HEK293 (cell line): ENCODE data around the gene ZNF140.

Experiments used
- AEBP2 ChIP-seq: fragments of 450-650 bp; formaldehyde crosslinking; IDR thresholded peaks from 2 replicates; pipeline ENCODE4 v1.5.1; 2016; ENCODE audit warnings: missing biosample characterization, missing genetic modification characterization, borderline replicate concordance
- GLI4 ChIP-seq: fragments of 450-650 bp; formaldehyde crosslinking; IDR thresholded peaks from 2 replicates; pipeline ENCODE4 v1.5.1; 2016; ENCODE audit warnings: missing biosample characterization, missing genetic modification characterization
- GLIS2 ChIP-seq: fragments of 450-650 bp; formaldehyde crosslinking; IDR thresholded peaks from 2 replicates; pipeline ENCODE4 v1.5.1; 2016; ENCODE audit warnings: missing biosample characterization, missing genetic modification characterization
- KLF1 ChIP-seq: fragments of 450-650 bp; formaldehyde crosslinking; IDR thresholded peaks from 2 replicates; pipeline ENCODE4 v1.5.1; 2016; ENCODE audit warnings: missing biosample characterization, missing genetic modification characterization
- KLF10 ChIP-seq: fragments of 450-650 bp; IDR thresholded peaks from 2 replicates; pipeline ENCODE4 v1.5.1; 2018; ENCODE audit warnings: missing biosample characterization, mild to moderate bottlenecking, missing genetic modification characterization
- KLF8 ChIP-seq: fragments of 450-650 bp; formaldehyde crosslinking; IDR thresholded peaks from 2 replicates; pipeline ENCODE4 v1.5.1; 2016; ENCODE audit warnings: missing biosample characterization, missing genetic modification characterization
- REPIN1 ChIP-seq: fragments of 450-650 bp; formaldehyde crosslinking; IDR thresholded peaks from 2 replicates; pipeline ENCODE4 v1.5.1; 2017; ENCODE audit warnings: missing biosample characterization, missing genetic modification characterization, low read depth
- SALL2 ChIP-seq: fragments of 450-650 bp; formaldehyde crosslinking; IDR thresholded peaks from 2 replicates; pipeline ENCODE4 v1.5.0; 2017; ENCODE audit warnings: missing biosample characterization, mild to moderate bottlenecking, missing genetic modification characterization, borderline replicate concordance
- ZBTB48 ChIP-seq: fragments of 450-650 bp; formaldehyde crosslinking; IDR thresholded peaks from 2 replicates; pipeline ENCODE4 v1.5.1; 2016; ENCODE audit warnings: missing biosample characterization, missing genetic modification characterization
- ZFP41 ChIP-seq: fragments of 450-650 bp; formaldehyde crosslinking; IDR thresholded peaks from 2 replicates; pipeline ENCODE4 v1.5.1; 2016; ENCODE audit warnings: missing biosample characterization, missing genetic modification characterization, borderline replicate concordance
- ZFP69B ChIP-seq: fragments of 450-650 bp; formaldehyde crosslinking; IDR thresholded peaks from 2 replicates; pipeline ENCODE4 v1.5.1; 2016; ENCODE audit warnings: missing biosample characterization, missing genetic modification characterization
- ZIC2 ChIP-seq: fragments of 450-650 bp; formaldehyde crosslinking; IDR thresholded peaks from 2 replicates; pipeline ENCODE4 v1.5.1; 2016; ENCODE audit warnings: missing biosample characterization, missing genetic modification characterization
- ZNF155 ChIP-seq: fragments of 450-650 bp; formaldehyde crosslinking; IDR thresholded peaks from 2 replicates; pipeline ENCODE4 v1.5.1; 2016; ENCODE audit warnings: missing biosample characterization, missing genetic modification characterization
- ZNF16 ChIP-seq: fragments of 450-650 bp; formaldehyde crosslinking; IDR thresholded peaks from 2 replicates; pipeline ENCODE4 v1.5.1; 2016; ENCODE audit warnings: low read depth, missing biosample characterization, missing genetic modification characterization
- ZNF214 ChIP-seq: fragments of 450-650 bp; formaldehyde crosslinking; IDR thresholded peaks from 2 replicates; pipeline ENCODE4 v1.5.1; 2017; ENCODE audit warnings: missing biosample characterization, mild to moderate bottlenecking, missing genetic modification characterization, borderline replicate concordance
- ZNF248 ChIP-seq: fragments of 450-650 bp; formaldehyde crosslinking; IDR thresholded peaks from 2 replicates; pipeline ENCODE4 v1.5.1; 2017; ENCODE audit warnings: missing biosample characterization, missing genetic modification characterization
- ZNF274 ChIP-seq, 2 experiments: fragments of 200-500 bp in 1 of 2; fragments of 450-650 bp in 1 of 2; sonication (Bioruptor generic) in 1 of 2; formaldehyde crosslinking in 1 of 2; IDR thresholded peaks; 2 replicates each; pipeline versions ENCODE4 v1.5.1 to v1.6.1; 2014 to 2016; ENCODE audit warnings: borderline replicate concordance in 1 of 2, inconsistent platforms in 1 of 2, low read length in 1 of 2, missing biosample characterization in 1 of 2, missing genetic modification characterization in 1 of 2
- ZNF292 ChIP-seq: fragments of 450-650 bp; formaldehyde crosslinking; IDR thresholded peaks from 2 replicates; pipeline ENCODE4 v1.5.1; 2016; ENCODE audit warnings: low read depth, missing biosample characterization, missing genetic modification characterization, borderline replicate concordance
- ZNF366 ChIP-seq: fragments of 450-650 bp; formaldehyde crosslinking; conservative IDR thresholded peaks from 2 replicates; pipeline ENCODE4 v1.5.1; 2016; ENCODE audit warnings: missing biosample characterization, missing genetic modification characterization
- ZNF394 ChIP-seq: fragments of 450-650 bp; formaldehyde crosslinking; IDR thresholded peaks from 2 replicates; pipeline ENCODE4 v1.5.1; 2016; ENCODE audit warnings: missing biosample characterization, missing genetic modification characterization, mild to moderate bottlenecking, moderate library complexity, borderline replicate concordance
- ZNF501 ChIP-seq: fragments of 450-650 bp; formaldehyde crosslinking; IDR thresholded peaks from 2 replicates; pipeline ENCODE4 v1.5.1; 2016; ENCODE audit warnings: missing biosample characterization, missing genetic modification characterization
- ZNF580 ChIP-seq: fragments of 450-650 bp; formaldehyde crosslinking; IDR thresholded peaks from 2 replicates; pipeline ENCODE4 v1.5.1; 2016; ENCODE audit warnings: missing biosample characterization, missing genetic modification characterization
- ZNF660 ChIP-seq: fragments of 450-650 bp; IDR thresholded peaks from 2 replicates; pipeline ENCODE4 v1.5.1; 2018; ENCODE audit warnings: missing biosample characterization, mild to moderate bottlenecking, missing genetic modification characterization
- ZNF677 ChIP-seq: fragments of 450-650 bp; IDR thresholded peaks from 2 replicates; pipeline ENCODE4 v1.5.0; 2018; ENCODE audit warnings: missing biosample characterization, mild to moderate bottlenecking, missing genetic modification characterization, moderate library complexity
- ZSCAN16 ChIP-seq: fragments of 450-650 bp; formaldehyde crosslinking; IDR thresholded peaks from 2 replicates; pipeline ENCODE4 v1.5.1; 2016; ENCODE audit warnings: missing biosample characterization, missing genetic modification characterization
- TF ChIP-seq, protein P1 (sequence below): fragments of 450-650 bp; formaldehyde crosslinking; IDR thresholded peaks from 2 replicates; pipeline ENCODE4 v1.5.1; 2016; ENCODE audit warnings: missing biosample characterization, missing genetic modification characterization
- TF ChIP-seq, protein P2 (sequence below): fragments of 450-650 bp; formaldehyde crosslinking; IDR thresholded peaks from 2 replicates; pipeline ENCODE4 v1.5.1; 2016; ENCODE audit warnings: missing biosample characterization, missing genetic modification characterization
- TF ChIP-seq, protein P3 (sequence below): sonication (generic); formaldehyde crosslinking; IDR thresholded peaks from 2 replicates; pipeline ENCODE4 v1.8.1; 2022; ENCODE audit warnings: mild to moderate bottlenecking, moderate library complexity, missing genetic modification reagents
- TF ChIP-seq, protein P4 (sequence below): fragments of 450-650 bp; formaldehyde crosslinking; IDR thresholded peaks from 2 replicates; pipeline ENCODE4 v1.5.1; 2016; ENCODE audit warnings: missing biosample characterization, missing genetic modification characterization
- TF ChIP-seq, protein P5 (sequence below): IDR thresholded peaks from 2 replicates; pipeline ENCODE4 v1.6.1; 2011; ENCODE audit warnings: mild to moderate bottlenecking, low read depth, low read length, borderline replicate concordance

Gene ZNF140

DNA sequence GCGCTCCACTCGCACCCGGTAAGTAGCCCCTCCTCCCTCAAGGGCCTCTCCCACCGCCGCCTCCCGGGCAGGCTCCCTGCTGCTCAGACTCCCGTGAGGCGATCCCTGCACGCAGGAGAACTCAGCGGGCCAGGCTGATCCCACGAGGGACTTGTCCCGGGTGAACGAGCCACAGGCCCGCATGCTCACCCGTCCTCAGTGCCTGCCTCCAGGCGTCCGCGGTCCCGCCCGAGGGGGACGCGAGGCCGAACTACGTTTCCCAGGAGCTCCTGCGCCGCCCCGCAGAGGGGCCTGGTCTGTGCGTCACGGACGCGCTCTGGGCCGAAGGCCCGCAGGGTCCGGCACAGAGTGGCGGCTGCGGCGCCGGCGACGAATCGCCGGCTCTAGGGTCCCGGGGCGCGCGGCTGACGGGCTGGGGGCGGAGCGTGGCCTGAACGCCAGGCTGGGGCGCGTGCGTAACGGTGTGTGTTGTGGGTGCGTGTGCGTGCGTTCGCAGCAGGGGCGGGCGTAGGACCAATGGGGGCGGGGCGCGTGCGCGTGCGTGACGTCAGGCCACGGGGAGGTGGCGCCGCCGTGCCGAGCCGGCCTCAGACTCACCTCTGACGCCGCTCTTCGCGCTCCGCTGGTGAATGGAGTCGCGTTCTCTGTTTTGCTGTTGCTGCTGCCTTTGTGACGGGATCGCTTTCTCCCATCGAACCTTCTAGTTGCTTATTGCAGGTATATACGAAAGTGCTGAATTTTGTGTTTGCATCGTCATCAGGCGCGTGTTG lies 49.5 kb downstream of the ZNF140 start, which contains the start of the genes ZNF10 and ZNF891 (continued):
- TF ChIP-seq AEBP2 = no peak
- TF ChIP-seq, protein P1, sequence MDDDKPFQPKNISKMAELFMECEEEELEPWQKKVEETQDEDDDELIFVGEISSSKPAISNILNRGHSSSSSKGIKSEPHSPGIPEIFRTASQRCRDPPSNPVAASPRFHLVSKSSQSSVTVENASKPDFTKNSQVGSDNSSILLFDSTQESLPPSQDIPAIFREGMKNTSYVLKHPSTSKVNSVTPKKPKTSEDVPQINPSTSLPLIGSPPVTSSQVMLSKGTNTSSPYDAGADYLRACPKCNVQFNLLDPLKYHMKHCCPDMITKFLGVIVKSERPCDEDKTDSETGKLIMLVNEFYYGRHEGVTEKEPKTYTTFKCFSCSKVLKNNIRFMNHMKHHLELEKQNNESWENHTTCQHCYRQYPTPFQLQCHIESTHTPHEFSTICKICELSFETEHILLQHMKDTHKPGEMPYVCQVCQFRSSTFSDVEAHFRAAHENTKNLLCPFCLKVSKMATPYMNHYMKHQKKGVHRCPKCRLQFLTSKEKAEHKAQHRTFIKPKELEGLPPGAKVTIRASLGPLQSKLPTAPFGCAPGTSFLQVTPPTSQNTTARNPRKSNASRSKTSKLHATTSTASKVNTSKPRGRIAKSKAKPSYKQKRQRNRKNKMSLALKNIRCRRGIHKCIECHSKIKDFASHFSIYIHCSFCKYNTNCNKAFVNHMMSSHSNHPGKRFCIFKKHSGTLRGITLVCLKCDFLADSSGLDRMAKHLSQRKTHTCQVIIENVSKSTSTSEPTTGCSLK (tag by site-specific recombination) = no peak
- TF ChIP-seq GLI4 = no peak
- TF ChIP-seq KLF8 = peak; percentile 80; the same call in 1 of the 2 replicates
- TF ChIP-seq, protein P2, sequence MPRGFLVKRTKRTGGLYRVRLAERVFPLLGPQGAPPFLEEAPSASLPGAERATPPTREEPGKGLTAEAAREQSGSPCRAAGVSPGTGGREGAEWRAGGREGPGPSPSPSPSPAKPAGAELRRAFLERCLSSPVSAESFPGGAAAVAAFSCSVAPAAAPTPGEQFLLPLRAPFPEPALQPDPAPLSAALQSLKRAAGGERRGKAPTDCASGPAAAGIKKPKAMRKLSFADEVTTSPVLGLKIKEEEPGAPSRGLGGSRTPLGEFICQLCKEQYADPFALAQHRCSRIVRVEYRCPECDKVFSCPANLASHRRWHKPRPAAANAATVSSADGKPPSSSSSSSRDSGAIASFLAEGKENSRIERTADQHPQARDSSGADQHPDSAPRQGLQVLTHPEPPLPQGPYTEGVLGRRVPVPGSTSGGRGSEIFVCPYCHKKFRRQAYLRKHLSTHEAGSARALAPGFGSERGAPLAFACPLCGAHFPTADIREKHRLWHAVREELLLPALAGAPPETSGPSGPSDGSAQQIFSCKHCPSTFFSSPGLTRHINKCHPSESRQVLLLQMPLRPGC (tag by site-specific recombination) = no peak; the same call in 1 of the 2 replicates
- peak; percentile 35 for TF ChIP-seq ZNF501 (tag by site-specific recombination)
- peak; percentile 92 for TF ChIP-seq GLIS2
- TF ChIP-seq ZNF248 (tag by site-specific recombination) = no peak
- TF ChIP-seq ZSCAN16 (tag by site-specific recombination) = no peak
- no peak for TF ChIP-seq ZNF580 (tag by site-specific recombination)
- TF ChIP-seq REPIN1 = no peak
- 0 out of 2 replicates have a peak, but pooled peaks have one; percentile 55 for TF ChIP-seq ZNF660
- TF ChIP-seq, protein P3, sequence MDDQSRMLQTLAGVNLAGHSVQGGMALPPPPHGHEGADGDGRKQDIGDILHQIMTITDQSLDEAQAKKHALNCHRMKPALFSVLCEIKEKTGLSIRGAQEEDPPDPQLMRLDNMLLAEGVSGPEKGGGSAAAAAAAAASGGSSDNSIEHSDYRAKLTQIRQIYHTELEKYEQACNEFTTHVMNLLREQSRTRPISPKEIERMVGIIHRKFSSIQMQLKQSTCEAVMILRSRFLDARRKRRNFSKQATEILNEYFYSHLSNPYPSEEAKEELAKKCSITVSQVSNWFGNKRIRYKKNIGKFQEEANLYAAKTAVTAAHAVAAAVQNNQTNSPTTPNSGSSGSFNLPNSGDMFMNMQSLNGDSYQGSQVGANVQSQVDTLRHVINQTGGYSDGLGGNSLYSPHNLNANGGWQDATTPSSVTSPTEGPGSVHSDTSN (CRISPR knock-in tag) = 0 out of 2 replicates have a peak, but pooled peaks have one; percentile 48
- TF ChIP-seq, protein P4, sequence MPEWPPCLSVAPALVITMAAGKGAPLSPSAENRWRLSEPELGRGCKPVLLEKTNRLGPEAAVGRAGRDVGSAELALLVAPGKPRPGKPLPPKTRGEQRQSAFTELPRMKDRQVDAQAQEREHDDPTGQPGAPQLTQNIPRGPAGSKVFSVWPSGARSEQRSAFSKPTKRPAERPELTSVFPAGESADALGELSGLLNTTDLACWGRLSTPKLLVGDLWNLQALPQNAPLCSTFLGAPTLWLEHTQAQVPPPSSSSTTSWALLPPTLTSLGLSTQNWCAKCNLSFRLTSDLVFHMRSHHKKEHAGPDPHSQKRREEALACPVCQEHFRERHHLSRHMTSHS = no peak
- TF ChIP-seq SALL2 (tag by site-specific recombination) = no peak
- no peak for TF ChIP-seq ZNF16 (tag by site-specific recombination)
- TF ChIP-seq ZNF366 (tag by site-specific recombination) = no peak
- TF ChIP-seq, protein P5, sequence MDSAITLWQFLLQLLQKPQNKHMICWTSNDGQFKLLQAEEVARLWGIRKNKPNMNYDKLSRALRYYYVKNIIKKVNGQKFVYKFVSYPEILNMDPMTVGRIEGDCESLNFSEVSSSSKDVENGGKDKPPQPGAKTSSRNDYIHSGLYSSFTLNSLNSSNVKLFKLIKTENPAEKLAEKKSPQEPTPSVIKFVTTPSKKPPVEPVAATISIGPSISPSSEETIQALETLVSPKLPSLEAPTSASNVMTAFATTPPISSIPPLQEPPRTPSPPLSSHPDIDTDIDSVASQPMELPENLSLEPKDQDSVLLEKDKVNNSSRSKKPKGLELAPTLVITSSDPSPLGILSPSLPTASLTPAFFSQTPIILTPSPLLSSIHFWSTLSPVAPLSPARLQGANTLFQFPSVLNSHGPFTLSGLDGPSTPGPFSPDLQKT = no peak
- TF ChIP-seq KLF10 (tag by site-specific recombination) = peak; percentile 85
- TF ChIP-seq ZBTB48 (tag by site-specific recombination) = peak; percentile 78
- TF ChIP-seq ZIC2 (tag by site-specific recombination) = peak; percentile 83
- TF ChIP-seq ZNF394 (tag by site-specific recombination) = no peak; the same call in 1 of the 2 replicates
- TF ChIP-seq ZNF274 (IDR thresholded peaks at IDR 0.05; ENCODE audit: low read length) = no peak
- TF ChIP-seq ZNF274 (tag by site-specific recombination; IDR thresholded peaks at IDR 0.05; ENCODE audit: borderline replicate concordance) = no peak
- TF ChIP-seq ZFP69B (tag by site-specific recombination) = peak; percentile 67
- TF ChIP-seq ZNF677 (tag by site-specific recombination) = no peak
- TF ChIP-seq ZNF292 = no peak
- TF ChIP-seq KLF1 (tag by site-specific recombination) = peak; percentile 65; the same call in 1 of the 2 replicates
- no peak for TF ChIP-seq ZNF214 (tag by site-specific recombination)
- no peak for TF ChIP-seq ZFP41 (tag by site-specific recombination)
- TF ChIP-seq ZNF155 = no peak
